Nucleus accumbens (tissue), 56 donors: ENCODE results near the gene SNRK.

Experiments
- DNase-seq, 56 donors: peaks; one replicate each; lab custom pipeline; 2025; lab: John Stamatoyannopoulos, UW

The SNRK gene

DNA sequence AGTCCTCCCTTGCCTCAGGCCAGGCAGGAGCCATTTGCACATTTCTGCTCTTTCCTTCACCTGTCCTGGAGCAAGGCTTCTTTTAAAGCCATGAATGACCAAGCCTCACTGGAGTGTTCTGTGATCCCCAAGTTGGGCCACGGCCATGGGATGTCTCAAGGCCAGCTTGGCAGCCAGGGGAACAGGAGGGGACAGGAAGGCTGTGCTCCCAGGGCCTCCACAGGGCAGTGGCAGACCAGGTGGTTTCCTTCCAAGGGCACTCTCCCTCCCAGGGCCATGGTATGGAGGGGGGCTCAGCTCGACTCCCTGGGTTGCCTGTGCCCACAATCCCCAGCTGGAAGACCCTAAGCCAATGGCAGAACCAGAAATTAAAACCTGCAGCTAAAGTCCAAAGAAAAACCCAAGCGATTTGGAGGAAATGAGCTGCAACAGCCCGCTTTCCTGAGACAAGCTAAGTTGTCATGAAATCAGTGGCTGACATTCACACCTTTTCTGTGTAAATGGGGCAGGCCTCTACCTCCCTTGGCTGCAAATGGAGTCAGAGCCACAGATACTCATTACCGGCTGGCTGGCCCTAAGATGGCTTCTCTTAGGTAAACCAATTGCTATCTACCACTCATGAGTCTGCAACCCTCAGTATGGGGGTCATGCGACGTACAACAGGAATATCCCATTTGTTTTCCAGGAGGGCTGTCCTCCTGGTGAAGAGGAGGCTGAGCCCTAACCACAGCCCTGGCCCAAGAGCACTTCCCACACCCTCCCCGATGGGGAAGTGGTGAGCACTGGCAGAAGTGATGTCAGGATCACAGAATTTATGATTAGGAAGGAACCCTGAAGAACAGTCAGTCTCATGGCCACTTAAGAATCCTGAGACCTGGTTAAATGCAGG, 83.3 kb downstream of the SNRK start:
- DNase-seq: no peak

GRCh38 chr3:43370293-43370980, 84.1 kb downstream of the SNRK start:
- DNase-seq: no peak

- DNase-seq: no peak
Measured at GRCh38 chr3:43371494-43371893, 85.2 kb downstream of the SNRK start.

DNA sequence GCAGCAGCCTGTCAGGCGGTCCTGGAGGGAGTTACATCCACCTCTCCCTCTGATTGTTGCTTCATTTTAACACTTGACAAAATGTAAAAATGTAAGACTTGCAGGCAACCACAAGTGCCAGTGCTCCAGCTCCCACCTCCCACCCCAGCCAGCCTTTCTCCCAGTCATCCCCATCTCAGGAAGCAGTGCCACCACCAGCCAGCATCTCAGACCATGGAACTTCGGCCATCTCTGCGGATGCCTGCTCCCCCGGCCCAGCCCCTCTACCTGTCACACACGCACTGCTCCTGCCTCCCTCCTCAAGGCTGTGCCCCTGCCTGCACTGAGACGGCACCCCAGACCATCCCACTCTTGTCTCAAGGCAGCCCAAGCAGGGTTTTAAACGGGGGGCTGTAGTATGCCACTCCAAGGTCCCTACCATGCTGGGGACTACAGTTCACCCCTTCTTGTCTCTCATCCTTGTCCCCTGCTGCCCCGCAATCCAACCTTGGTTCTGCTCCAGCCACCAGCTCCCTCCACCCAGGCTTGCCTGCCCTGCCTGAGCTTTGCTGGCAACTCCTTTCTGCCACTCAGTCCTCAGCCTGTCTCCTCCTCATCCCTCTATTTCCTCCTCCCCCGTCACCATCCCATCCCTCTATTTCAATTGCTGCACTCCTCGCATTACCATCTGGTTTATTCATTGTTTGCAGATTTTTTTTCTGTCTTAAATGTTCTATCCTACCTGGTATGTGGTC, 85.8 kb downstream of the SNRK start:
- no peak for DNase-seq

DNA sequence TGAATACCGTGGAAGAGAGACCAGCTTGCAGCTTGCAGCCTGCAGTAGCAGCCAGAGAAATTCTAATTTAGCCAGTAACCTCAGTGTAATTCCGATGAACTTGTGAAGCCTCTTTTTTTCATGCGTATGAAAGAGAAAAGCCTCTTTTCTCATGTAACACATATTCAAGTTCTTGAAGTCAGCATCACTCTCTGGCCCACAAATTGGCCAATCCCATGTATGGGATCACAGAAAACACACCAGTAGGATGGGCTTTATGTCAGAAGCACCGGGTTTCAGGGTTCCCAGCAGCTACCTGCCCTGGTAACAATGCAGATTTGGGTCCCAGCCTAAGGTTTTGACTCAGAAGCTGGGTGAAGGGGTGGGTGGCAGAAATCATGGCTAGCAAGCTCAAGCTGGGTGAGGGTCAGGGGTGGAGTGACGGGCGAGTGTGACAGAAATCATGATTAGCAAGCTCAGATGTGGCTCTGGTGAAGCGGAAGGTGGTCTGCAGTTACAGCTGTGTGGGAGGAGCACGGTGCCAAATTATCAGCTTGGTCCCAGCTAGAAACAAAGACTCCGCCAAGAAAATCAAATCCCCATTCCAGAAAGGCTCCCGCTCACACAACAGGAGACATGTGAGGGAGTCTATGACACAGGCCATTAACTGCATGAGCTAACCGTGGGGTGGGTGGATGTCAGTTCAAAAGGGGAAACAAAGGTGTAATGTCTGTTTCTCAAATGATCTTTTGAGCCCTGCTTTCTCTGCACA, 86.6 kb downstream of the SNRK start:
- no peak for DNase-seq

GRCh38 chr3:43373560-43373928, 87.2 kb downstream of the SNRK start:
- DNase-seq: no peak

DNA sequence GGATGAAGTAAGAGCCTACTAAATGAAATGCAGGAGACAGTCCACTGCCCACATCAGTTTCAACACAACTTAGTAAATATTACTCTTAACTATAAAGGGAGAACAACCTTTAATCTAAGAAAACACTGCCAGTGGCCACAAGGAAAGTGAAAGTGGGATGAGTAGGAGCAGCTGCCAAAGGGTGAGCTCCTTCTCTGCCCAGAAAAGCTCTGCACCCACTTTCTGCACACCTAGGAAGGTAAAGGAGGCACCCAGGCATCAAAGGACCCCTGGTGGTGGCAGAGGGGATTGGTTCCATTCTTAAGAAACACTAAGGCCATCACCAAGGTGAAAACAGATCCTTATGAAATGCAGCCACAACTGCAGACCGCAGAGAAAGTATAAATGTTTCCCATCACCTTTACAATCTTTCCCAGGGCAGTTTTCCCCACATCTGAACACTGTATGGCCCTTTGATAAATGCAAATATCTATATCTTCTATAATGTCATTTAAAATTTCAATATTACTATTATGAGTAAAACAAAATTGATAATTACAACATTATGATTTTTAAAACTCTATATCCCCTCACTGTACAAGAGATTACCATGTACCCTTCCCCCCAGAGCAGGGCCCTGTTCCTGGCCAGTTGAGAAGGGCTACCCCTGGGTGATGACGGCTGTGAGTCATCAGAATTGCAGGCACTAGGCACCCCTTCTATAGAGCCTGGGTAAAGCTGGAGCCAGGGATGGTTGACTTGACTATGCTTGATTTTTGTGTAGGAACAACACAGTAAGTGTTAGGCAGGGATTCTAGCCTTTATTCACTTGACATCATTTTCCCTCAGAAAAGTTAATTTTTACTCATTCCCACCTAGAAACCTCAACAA, 92.0 kb downstream of the SNRK start:
- DNase-seq: peak in 1 of 56 donors; percentile 14

DNA sequence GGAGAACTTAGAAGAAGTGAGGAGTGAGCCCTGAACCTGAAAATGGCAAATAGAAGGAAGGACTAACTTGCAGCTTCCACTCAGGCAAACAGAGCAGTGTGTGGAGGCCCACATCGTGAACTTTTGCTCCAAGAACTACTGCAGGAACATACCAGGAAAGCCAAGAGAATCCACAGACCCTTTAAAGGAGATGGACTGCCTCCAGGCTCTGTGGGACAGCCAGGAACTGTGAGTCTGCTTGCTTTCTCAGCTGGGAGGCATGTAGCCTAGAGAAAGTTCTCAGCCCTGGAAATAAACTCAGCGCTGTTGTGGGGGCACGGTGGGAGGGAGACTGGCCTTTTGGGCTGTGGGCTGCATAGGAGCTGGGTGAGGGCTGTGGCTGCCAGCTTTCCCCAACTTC, 93.0 kb downstream of the SNRK start:
- no peak for DNase-seq

GRCh38 chr3:43388175-43388574, 101.8 kb downstream of the SNRK start:
- no peak for DNase-seq

- DNase-seq: no peak
Measured at GRCh38 chr3:43388915-43389314, 102.6 kb downstream of the SNRK start.

GRCh38 chr3:43389388-43390254, 103.3 kb downstream of the SNRK start:
- DNase-seq: no peak

GRCh38 chr3:43390255-43390588, 103.9 kb downstream of the SNRK start:
- no peak for DNase-seq

GRCh38 chr3:43391621-43392020, 105.3 kb downstream of the SNRK start:
- DNase-seq: no peak

DNA sequence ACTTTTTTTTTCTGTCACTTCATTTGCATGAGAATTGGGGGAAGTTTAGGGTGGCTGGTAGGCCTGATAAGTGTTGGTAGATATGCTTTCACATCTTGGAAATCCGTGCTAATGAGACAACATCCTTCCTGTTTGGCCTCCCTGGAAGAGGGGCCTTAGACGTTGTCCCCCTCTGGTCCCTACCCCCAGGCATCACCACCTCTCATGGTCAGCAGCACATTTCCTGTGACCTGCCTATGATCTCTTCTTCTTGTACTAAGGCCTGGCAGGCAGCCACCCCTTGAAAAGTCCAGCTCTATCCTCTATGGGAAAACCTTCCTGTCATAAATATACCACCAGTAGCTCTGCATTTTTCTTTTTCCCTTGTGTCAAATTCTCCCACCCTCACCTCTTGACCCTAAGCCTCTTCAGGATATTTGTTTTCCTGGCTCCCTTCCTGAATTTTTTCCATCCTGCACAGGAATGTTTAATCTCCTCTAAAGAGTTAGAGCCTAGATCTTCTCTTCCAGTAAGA, 107.8 kb downstream of the SNRK start:
- no peak for DNase-seq

- no peak for DNase-seq
Measured at GRCh38 chr3:43399034-43399433, 112.7 kb downstream of the SNRK start.

DNA sequence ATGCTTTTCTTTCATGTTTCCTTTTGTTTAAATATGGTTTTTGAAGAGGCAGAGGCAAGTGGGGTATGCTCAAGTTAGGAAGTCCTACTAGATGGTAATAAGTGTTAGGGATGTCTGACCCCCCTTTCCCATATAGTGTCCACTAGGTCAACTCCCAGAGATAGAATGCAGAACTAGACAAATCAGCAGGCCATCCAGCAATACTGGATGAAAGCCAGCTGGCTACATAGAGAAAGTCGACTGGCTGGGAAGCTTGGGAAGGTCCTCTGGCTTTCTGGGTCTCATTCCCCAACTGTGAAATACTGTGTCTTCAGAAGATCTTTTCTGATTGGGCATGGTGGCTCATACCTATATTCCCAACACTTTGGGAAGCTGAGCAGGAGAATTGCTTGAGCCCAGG, 113.8 kb downstream of the SNRK start:
- DNase-seq: no peak
